Left ventricle myocardium inferior (tissue), 1 donor: Measurements from ENCODE around the gene CSPG5. TPM values are rescaled to one million over a fixed set of nuclear protein-coding genes. Genes with fewer than 3 reads are reported as not detected.

Experiments used
- DNase-seq: peaks from one replicate; pipeline ENCODE4 v3.0.0-alpha.2; 2020
- H3K27ac ChIP-seq: fragments of 200-600 bp; replicated peaks from 2 replicates; pipeline ENCODE4 v1.8.0; 2021
- H3K27me3 ChIP-seq: fragments of 200-600 bp; 2 replicates; pipeline ENCODE4 v1.8.0; 2021; ENCODE audit warnings: low read depth
- H3K36me3 ChIP-seq: fragments of 200-600 bp; 2 replicates; pipeline ENCODE4 v1.8.0; 2021
- H3K4me1 ChIP-seq: fragments of 200-600 bp; 2 replicates; pipeline ENCODE4 v1.8.0; 2021
- H3K4me3 ChIP-seq: fragments of 200-600 bp; 2 replicates; pipeline ENCODE4 v1.8.0; 2021; ENCODE audit warnings: mild to moderate bottlenecking, moderate library complexity
- H3K9me3 ChIP-seq: fragments of 200-600 bp; replicated peaks from 2 replicates; pipeline ENCODE4 v1.8.0; 2021
- CTCF ChIP-seq: fragments of 200-600 bp; IDR thresholded peaks from 2 replicates; pipeline ENCODE4 v1.8.0; 2021; ENCODE audit warnings: antibody characterized with exemption, mild to moderate bottlenecking, borderline replicate concordance
- intact Hi-C: fragments of 100-400 bp; cut with micrococcal nuclease; formaldehyde crosslinking; loops from one replicate; pipeline ENCODE4 v1.11.0; 2022
- total RNA-seq: library from RNA; stranded (reverse); fragmentation: NEBNext Ultra II Directional; extraction: Animal tissue kit (Norgen Biotek cat#: 25700); gene quantifications from one replicate; pipeline ENCODE4 v1.2.1, GENCODE V29; 2021
- donor health status: DM: no; HTN: yes; CAD: no; lungs with severe emphysema.

Gene CSPG5
- total RNA-seq, 1 donor from 2014 or later, result 0.22 TPM

- Histone ChIP-seq H3K9me3 (no peaks in the 10 kb centered on the region), H3K27me3 (peaks cover 29% of the 10 kb centered on the region), H3K27ac (no peak overlapping the region), H3K4me1 (peaks cover 26% of the 10 kb centered on the region), H3K4me3 (peak overlapping the region; percentile 72), H3K36me3 (no peaks in the 10 kb centered on the region)
- intact Hi-C loops, result no loop called here
- DNase-seq, result peak; percentile 28
- no peak for TF ChIP-seq CTCF
Observed at GRCh38 chr3:47578119-47578632, 489 bp downstream of the CSPG5 start.

GRCh38 chr3:47577583-47578118, 1.0 kb downstream of the CSPG5 start:
- Histone ChIP-seq H3K4me1 (peaks cover 26% of the 10 kb centered on the region), H3K9me3 (no peaks in the 10 kb centered on the region), H3K36me3 (no peaks in the 10 kb centered on the region), H3K27me3 (peaks cover 30% of the 10 kb centered on the region), H3K4me3 (peak overlapping the region; percentile 72), H3K27ac (no peak overlapping the region)
- intact Hi-C loops, result no loop called here
- TF ChIP-seq CTCF, result no peak
- DNase-seq, result no peak

- peaks cover 22% of the 10 kb centered on the region for H3K4me1 ChIP-seq
- no peak overlapping the region for H3K4me3 ChIP-seq
- H3K9me3 ChIP-seq, result no peaks in the 10 kb centered on the region
- no peaks in the 10 kb centered on the region for H3K36me3 ChIP-seq
- TF ChIP-seq CTCF, result no peak
- intact Hi-C loops, result no loop called here
- H3K27ac ChIP-seq, result peak overlapping the region; percentile 10
- no peak for DNase-seq
- peaks cover 22% of the 10 kb centered on the region for H3K27me3 ChIP-seq
Observed at GRCh38 chr3:47573190-47574172, 5.2 kb downstream of the CSPG5 start.

GRCh38 chr3:47571391-47572175, 7.1 kb downstream of the CSPG5 start:
- Histone ChIP-seq H3K27me3 (peaks cover 10% of the 10 kb centered on the region), H3K27ac (no peak overlapping the region), H3K4me1 (peaks cover 14% of the 10 kb centered on the region), H3K9me3 (no peaks in the 10 kb centered on the region), H3K4me3 (no peak overlapping the region), H3K36me3 (no peaks in the 10 kb centered on the region)
- intact Hi-C loops, result no loop called here
- no peak for TF ChIP-seq CTCF
- DNase-seq, result no peak

GRCh38 chr3:47568901-47569300, 9.8 kb downstream of the CSPG5 start:
- Histone ChIP-seq H3K27me3 (peaks cover 4% of the 10 kb centered on the region), H3K36me3 (no peaks in the 10 kb centered on the region), H3K4me3 (no peak overlapping the region), H3K9me3 (no peaks in the 10 kb centered on the region), H3K27ac (no peak overlapping the region), H3K4me1 (peaks cover 10% of the 10 kb centered on the region)
- no peak for DNase-seq
- intact Hi-C loops, result no loop called here
- TF ChIP-seq CTCF, result no peak
